MM.1S (cell line): ENCODE measurements around the gene BTBD16.

Experiments used
- EZH2 ChIP-seq: fragments of 300-600 bp; sonication (generic); optimal IDR thresholded peaks from 2 replicates; pipeline ENCODE3; 2017; ENCODE audit warnings: low read depth, mild to moderate bottlenecking, antibody characterized with exemption, low read length, mixed read lengths
- EZH2phosphoT487 ChIP-seq: fragments of 300-600 bp; sonication (generic); IDR thresholded peaks from 2 replicates; pipeline ENCODE4 v1.6.1; 2018; ENCODE audit warnings: antibody characterized with exemption, low read length
- TF ChIP-seq, protein P1 (sequence below): fragments of 300-600 bp; sonication (generic); IDR thresholded peaks from 2 replicates; pipeline ENCODE4 v1.5.1; 2016; ENCODE audit warnings: antibody characterized with exemption, low read length, mixed read lengths

DNA sequence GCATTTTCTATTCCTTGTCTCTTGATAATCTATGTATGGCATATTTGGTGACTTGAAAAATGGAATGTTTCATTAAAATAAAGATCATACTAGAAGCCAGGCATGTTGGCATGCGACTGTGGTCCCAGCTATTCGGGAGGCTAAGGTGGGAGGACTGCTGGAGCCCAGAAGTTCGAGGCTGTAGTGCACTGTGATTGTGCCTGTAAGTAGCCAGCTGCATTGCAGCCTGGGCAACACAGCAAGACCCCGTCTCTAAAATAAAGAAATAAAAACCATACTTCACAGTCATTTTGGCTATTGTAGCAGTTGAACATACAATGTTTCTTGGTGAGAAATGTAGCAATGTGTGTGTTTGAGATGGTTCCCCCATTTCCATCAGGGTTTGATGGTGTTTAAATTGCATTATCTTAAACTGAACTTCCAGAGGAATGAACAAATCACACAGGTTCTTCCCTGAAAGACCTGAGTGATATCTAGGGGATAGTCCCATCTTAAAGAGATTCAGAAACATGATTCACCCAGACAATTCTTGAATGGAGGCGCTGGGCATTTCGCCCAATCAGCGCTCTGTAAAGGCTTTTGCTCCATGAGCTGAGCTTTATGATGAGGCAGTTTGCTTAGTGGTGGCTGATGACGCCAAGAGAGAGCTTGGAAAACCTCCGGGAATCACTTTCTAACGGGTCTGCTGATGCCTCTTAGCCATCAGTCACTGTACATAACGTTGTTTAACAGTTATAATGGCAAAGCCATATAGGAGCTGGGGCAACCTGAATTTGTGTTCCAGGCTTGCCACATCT lies 19.4 kb upstream of the BTBD16 start:
- TF ChIP-seq, protein P1, sequence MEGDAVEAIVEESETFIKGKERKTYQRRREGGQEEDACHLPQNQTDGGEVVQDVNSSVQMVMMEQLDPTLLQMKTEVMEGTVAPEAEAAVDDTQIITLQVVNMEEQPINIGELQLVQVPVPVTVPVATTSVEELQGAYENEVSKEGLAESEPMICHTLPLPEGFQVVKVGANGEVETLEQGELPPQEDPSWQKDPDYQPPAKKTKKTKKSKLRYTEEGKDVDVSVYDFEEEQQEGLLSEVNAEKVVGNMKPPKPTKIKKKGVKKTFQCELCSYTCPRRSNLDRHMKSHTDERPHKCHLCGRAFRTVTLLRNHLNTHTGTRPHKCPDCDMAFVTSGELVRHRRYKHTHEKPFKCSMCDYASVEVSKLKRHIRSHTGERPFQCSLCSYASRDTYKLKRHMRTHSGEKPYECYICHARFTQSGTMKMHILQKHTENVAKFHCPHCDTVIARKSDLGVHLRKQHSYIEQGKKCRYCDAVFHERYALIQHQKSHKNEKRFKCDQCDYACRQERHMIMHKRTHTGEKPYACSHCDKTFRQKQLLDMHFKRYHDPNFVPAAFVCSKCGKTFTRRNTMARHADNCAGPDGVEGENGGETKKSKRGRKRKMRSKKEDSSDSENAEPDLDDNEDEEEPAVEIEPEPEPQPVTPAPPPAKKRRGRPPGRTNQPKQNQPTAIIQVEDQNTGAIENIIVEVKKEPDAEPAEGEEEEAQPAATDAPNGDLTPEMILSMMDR = no peak
- TF ChIP-seq EZH2 (no peak), EZH2phosphoT487 (no peak)
